ENCODE results near the gene MLST8. TPM values are rescaled to one million over a fixed set of nuclear protein-coding genes. Genes with fewer than 3 reads are reported as not detected.

Gene MLST8
- total and polyA plus RNA-seq, 7 donors: 18.8 to 60.5 (median 35.0) TPM

DNA sequence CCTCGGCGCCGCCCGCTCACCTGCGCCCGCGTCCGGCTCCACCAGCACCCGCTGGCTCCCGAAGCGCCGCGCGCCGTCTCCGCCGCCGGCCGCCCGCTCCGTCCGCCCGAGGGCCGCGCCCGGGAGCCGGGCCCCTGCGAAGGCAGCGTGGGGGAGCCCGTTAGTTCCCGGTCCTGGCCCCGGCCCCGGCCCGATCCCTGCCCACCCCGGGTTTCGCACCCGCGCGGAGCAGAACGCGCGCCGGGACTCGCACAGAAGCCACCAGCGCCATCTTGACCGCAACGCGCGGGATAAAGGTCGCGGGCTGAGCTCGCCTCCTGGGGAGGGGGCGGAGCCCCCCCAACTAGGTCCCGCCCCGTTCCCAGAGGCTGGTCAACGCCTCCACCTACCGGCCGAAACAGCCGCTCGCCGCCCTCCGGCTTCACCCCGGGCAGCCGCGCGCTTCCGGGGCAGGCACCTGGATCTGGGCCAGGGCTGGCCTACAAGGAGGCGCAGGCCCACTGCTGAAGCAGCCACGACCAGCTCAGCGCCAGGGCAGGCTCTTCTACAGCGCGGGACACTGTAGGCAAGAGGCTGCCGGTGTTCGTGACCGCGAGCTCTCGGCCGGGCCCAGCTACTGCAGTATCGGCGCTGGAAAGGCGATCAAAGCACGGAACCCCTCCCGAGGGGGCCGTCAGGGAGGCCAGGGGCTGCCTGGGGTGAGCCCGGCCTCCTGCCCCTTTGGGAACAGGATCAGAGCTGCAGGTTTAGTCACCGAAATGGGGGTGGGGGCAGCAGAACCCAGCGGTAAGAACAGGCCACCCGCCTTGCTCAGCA lies 46.2 kb downstream of the MLST8 start, which contains the start of gene ECI1:
TSS of gene ECI1 (minus strand) at position 292 of the 816 bp plus-strand sequence. CDS start at position 271, 21 bp downstream.
- Histone ChIP-seq H3K4me3 (peak within 1 kb of the TSS; percentile 73), H3K27ac (peak within 1 kb of the TSS; percentile 87), H3K27me3 (ENCODE audit: insufficient read depth in 3 of 3, low read length in 2 of 3) (no peaks in the 10 kb centered on the region), H3K9me3 (no peaks in the 10 kb centered on the region), H3K4me1 (peaks cover 18% of the 10 kb centered on the region), H3K36me3 (ENCODE audit: insufficient read depth in 1 of 2, low read depth in 1 of 2) (peaks cover 7 to 61% of the 10 kb centered on the region in 2 donors)
- intact Hi-C loops (cut with DNase I): loop anchor here in 1 of 2 donors (1.0 to 5.0 kb wide), 3 partner anchors 34 to 94 kb away; partner anchors contain the start of gene TRAF7
- ATAC-seq (peak; percentile 96 to 98 (median 96)), DNase-seq (peak; percentile 96 to 99)
- TF ChIP-seq, protein P1, sequence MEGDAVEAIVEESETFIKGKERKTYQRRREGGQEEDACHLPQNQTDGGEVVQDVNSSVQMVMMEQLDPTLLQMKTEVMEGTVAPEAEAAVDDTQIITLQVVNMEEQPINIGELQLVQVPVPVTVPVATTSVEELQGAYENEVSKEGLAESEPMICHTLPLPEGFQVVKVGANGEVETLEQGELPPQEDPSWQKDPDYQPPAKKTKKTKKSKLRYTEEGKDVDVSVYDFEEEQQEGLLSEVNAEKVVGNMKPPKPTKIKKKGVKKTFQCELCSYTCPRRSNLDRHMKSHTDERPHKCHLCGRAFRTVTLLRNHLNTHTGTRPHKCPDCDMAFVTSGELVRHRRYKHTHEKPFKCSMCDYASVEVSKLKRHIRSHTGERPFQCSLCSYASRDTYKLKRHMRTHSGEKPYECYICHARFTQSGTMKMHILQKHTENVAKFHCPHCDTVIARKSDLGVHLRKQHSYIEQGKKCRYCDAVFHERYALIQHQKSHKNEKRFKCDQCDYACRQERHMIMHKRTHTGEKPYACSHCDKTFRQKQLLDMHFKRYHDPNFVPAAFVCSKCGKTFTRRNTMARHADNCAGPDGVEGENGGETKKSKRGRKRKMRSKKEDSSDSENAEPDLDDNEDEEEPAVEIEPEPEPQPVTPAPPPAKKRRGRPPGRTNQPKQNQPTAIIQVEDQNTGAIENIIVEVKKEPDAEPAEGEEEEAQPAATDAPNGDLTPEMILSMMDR (IDR thresholded peaks at IDR 0.05): peak; percentile 76
- WGBS, 3 donors: 1% methylated on average over 59 to 88 of the region's 88 CpGs

DNA sequence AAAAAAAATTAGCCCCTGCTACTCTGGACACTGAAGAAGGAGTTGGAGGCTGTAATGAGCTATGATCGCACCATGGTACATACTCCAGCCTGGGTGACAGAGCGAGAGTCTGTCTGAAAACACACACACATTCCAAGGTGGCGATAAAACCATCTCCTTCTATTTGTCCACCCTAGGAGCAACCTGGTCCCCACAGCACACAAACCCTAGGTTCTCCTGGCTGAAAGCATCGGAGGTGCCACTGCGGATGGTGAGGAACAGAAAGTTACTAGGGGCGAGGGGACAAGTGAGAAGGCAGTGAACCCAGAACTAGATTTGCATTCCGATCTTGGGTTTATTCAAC lies 47.5 kb downstream of the MLST8 start:
- TF ChIP-seq, protein P1 (IDR thresholded peaks at IDR 0.05): no peak
- ATAC-seq (no peak), DNase-seq (peak in 1 of 2 donors; percentile 19)
- Histone ChIP-seq H3K4me3 (no peak overlapping the region), H3K36me3 (ENCODE audit: insufficient read depth in 1 of 2, low read depth in 1 of 2) (peaks cover 6 to 69% of the 10 kb centered on the region in 2 donors), H3K4me1 (peaks cover 18% of the 10 kb centered on the region), H3K27me3 (ENCODE audit: insufficient read depth in 3 of 3, low read length in 2 of 3) (no peaks in the 10 kb centered on the region), H3K27ac (peak overlapping the region; percentile 87), H3K9me3 (no peaks in the 10 kb centered on the region)
- intact Hi-C loops (cut with DNase I): loop anchor here in 1 of 2 donors (5.0 kb wide), 2 partner anchors 35 to 95 kb away; partner anchors contain the start of gene TRAF7
- WGBS, 3 donors: 96 to 97% (median 97%) methylated on average over 7 of the region's 7 CpGs

DNA sequence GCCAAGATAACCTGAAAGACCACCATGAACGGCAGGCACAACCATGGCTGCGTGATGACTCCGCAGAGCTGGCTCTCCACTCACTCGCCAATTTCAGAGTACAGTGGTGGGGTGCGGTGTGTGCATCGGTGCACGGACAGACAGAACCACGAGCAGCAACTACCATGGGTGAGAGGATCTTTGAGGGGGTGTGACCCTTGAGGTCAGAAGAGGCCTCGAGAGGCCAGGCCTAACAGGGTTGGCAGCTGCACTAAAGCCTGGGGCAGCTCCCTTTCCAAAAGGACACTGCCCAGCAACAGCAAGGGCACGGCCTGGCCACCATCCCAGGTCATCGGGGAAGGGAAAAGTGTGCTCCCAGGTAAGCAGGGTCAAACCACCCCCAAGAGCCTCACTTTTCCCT lies 48.0 kb downstream of the MLST8 start:
- no peak overlapping the region for H3K27ac ChIP-seq
- H3K4me1 ChIP-seq: peaks cover 18% of the 10 kb centered on the region
- H3K4me3 ChIP-seq: no peak overlapping the region
- WGBS, 3 donors: 70 to 79% (median 76%) methylated on average over 10 to 11 of the region's 11 CpGs
- intact Hi-C loops (cut with DNase I): loop anchor here in 1 of 2 donors (5.0 kb wide), 2 partner anchors 36 to 96 kb away; partner anchors contain the start of gene TRAF7
- ATAC-seq: no peak
- no peaks in the 10 kb centered on the region for H3K27me3 ChIP-seq (ENCODE audit: insufficient read depth in 3 of 3, low read length in 2 of 3)
- TF ChIP-seq, protein P1 (IDR thresholded peaks at IDR 0.05): no peak
- DNase-seq: peak in 1 of 2 donors; percentile 46
- no peaks in the 10 kb centered on the region for H3K9me3 ChIP-seq
- peaks cover 6 to 73% of the 10 kb centered on the region in 2 donors for H3K36me3 ChIP-seq (ENCODE audit: insufficient read depth in 1 of 2, low read depth in 1 of 2)

DNA sequence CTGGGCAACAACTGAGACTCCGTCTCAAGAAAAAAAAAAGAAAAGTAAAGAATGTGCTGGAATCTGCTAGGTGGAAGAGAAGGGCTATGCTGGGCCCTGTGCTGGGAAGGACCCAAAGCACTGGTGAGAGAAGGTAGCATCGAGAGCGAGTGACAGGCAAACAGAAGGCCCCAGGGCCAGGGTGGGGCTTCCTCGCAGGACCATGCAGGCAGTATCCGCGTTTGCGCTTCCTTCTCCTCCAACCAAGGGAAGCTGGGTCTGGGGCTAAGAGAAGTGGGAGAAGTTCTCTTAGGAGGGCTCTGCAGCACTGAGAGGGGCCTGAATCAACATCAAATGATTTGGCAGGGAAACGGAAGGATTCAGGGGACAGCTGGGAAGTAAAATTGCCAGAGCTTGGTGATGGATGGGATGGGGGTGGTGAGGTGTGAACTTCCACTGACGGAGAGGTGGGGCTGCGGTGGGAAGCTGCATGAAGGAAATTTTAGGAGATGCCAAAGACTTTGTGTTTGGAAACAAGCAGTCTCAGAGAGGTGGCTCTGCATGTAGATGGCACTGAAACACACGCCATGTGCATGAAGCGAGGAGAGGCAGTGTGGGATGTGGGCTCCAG lies 51.4 kb downstream of the MLST8 start:
- H3K36me3 ChIP-seq (ENCODE audit: insufficient read depth in 1 of 2, low read depth in 1 of 2): peaks cover 10 to 94% of the 10 kb centered on the region in 2 donors
- TF ChIP-seq, protein P1 (IDR thresholded peaks at IDR 0.05): no peak
- ATAC-seq: no peak
- peak in 1 of 2 donors; percentile 31 for DNase-seq
- no peak overlapping the region for H3K4me3 ChIP-seq
- intact Hi-C loops (cut with DNase I): no loop called here
- no peaks in the 10 kb centered on the region for H3K9me3 ChIP-seq
- peaks cover 8% of the 10 kb centered on the region for H3K4me1 ChIP-seq
- WGBS, 3 donors: 84 to 85% (median 84%) methylated on average over 12 of the region's 12 CpGs
- H3K27ac ChIP-seq: no peak overlapping the region
- no peaks in the 10 kb centered on the region for H3K27me3 ChIP-seq (ENCODE audit: insufficient read depth in 3 of 3, low read length in 2 of 3)
